Endothelial cell of umbilical vein (primary cell): Measurements from ENCODE around the gene APMAP.

ENCODE experiments used
- POLR2A ChIP-seq: IDR thresholded peaks from 2 replicates; pipeline ENCODE4 v1.6.1; 2012; ENCODE audit warnings: low read depth, mild to moderate bottlenecking, control low read depth, low read length
- TF ChIP-seq, protein P1 (sequence below), 2 donors: IDR thresholded peaks; 1 replicate in 1 of 2; 2 replicates in 1 of 2; pipeline ENCODE4 v1.5.1; 2011; ENCODE audit warnings: low read length in 2 of 2, mild to moderate bottlenecking in 2 of 2, moderate library complexity in 2 of 2, control low read depth in 1 of 2, inconsistent platforms in 1 of 2, low read depth in 1 of 2; ENCODE audit not compliant: insufficient read depth in 1 of 2; ENCODE audit errors: extremely low read depth in 1 of 2

DNA sequence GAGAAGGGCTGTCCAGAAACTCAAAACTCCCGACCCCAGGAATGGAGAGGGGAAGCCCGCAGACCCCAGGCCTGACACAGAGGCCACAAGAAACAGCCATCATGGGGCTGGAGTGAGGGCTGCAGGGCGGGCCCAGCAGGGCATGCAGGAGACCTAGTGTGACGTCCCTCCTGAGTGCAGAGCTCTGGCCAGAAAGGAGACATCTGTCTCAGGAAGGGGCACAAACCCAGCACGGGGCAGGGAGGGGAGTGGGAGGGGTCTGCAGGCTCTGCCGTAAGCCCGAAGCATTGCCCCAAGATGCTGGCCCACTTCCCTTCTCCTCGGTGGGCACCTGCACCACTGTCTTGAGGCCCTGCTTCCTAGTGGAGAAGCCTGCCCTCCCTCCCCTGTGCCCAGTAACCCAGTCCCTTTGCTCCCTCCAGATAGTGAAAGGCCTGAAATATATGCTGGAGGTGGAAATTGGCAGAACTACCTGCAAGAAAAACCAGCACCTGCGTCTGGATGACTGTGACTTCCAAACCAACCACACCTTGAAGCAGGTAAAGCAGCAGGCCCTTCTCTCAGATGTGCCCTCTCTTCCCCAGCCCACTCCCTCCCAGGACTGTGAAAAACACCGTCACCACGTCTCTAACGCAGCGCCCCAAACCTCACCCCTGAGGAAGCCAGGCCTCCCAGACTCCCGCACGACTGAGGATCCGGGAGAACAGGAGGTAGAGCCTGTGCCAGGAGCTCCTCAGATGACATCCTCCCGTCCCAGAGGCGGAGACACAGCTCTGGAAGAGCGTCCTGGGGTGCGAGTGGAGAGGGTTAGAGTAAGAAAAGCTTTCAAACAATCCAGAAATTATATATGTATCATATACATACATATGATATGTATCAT lies 33.8 kb downstream of the APMAP start:
- TF ChIP-seq, protein P1, sequence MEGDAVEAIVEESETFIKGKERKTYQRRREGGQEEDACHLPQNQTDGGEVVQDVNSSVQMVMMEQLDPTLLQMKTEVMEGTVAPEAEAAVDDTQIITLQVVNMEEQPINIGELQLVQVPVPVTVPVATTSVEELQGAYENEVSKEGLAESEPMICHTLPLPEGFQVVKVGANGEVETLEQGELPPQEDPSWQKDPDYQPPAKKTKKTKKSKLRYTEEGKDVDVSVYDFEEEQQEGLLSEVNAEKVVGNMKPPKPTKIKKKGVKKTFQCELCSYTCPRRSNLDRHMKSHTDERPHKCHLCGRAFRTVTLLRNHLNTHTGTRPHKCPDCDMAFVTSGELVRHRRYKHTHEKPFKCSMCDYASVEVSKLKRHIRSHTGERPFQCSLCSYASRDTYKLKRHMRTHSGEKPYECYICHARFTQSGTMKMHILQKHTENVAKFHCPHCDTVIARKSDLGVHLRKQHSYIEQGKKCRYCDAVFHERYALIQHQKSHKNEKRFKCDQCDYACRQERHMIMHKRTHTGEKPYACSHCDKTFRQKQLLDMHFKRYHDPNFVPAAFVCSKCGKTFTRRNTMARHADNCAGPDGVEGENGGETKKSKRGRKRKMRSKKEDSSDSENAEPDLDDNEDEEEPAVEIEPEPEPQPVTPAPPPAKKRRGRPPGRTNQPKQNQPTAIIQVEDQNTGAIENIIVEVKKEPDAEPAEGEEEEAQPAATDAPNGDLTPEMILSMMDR (IDR thresholded peaks at IDR 0.05; ENCODE audit: extremely low read depth in 1 of 2, insufficient read depth in 1 of 2, low read depth in 1 of 2, low read length in 2 of 2), result no peak
- TF ChIP-seq POLR2A, result no peak
